Tibial artery (tissue), 4 donors: ENCODE results near the gene LRRC26.

Experiments used
- DNase-seq, 2 donors: peaks; one replicate each; pipeline ENCODE4 v3.0.0-alpha.2; 2019
- H3K27ac ChIP-seq, 2 donors: fragments of 200-600 bp; sonication (generic) in 1 of 2; 1 replicate in 1 of 2; 2 replicates in 1 of 2; pipeline ENCODE4 v1.5.1; 2018 to 2019; ENCODE audit warnings: mild to moderate bottlenecking in 1 of 2
- H3K27me3 ChIP-seq, 2 donors: fragments of 200-600 bp; sonication (generic) in 1 of 2; one replicate each; pipeline versions ENCODE4 v1.5.1 to v1.6.0; 2016 to 2019
- H3K36me3 ChIP-seq, 3 donors: fragments of 200-600 bp; sonication (generic) in 2 of 3; one replicate each; pipeline ENCODE4 v1.5.1; 2016 to 2019; ENCODE audit warnings: mild to moderate bottlenecking in 2 of 3
- H3K4me1 ChIP-seq, 4 donors: fragments of 200-600 bp; sonication (generic) in 2 of 4; 1 replicate in 3 of 4; 2 replicates in 1 of 4; pipeline ENCODE4 v1.5.1; 2016 to 2019
- H3K4me3 ChIP-seq, 2 donors: fragments of 200-600 bp; sonication (generic) in 1 of 2; 1 replicate in 1 of 2; 2 replicates in 1 of 2; pipeline ENCODE4 v1.5.1; 2018 to 2019; ENCODE audit warnings: mild to moderate bottlenecking in 2 of 2
- H3K9me3 ChIP-seq, 3 donors: fragments of 200-600 bp; sonication (generic) in 1 of 3; one replicate each; pipeline ENCODE4 v1.5.1; 2016 to 2019
- intact Hi-C: fragments of 100-400 bp; cut with DNase I; formaldehyde crosslinking; loops from one replicate; pipeline ENCODE4 v1.15.0; 2023; ENCODE audit warnings: low total_unique reads
- TF ChIP-seq, protein P1 (sequence below), 2 experiments: fragments of 200-600 bp in 1 of 2; fragments of 450-650 bp in 1 of 2; IDR thresholded peaks; one replicate each; pipeline ENCODE4 v1.5.1; 2017 to 2019; ENCODE audit warnings: antibody characterized with exemption in 2 of 2, mild to moderate bottlenecking in 1 of 2, moderate library complexity in 1 of 2

LRRC26 gene

GRCh38 chr9:137174722-137175293 is 5.0 kb upstream of the LRRC26 start:
- Histone ChIP-seq H3K9me3 (no peaks in the 10 kb centered on the region), H3K27ac (no peak overlapping the region), H3K27me3 (peaks cover 0 to 34% of the 10 kb centered on the region in 2 donors), H3K4me1 (peaks cover 0 to 19% (median 1%) of the 10 kb centered on the region in 4 donors), H3K4me3 (no peak overlapping the region), H3K36me3 (peaks cover 6 to 32% (median 11%) of the 10 kb centered on the region in 3 donors)
- TF ChIP-seq, protein P1, sequence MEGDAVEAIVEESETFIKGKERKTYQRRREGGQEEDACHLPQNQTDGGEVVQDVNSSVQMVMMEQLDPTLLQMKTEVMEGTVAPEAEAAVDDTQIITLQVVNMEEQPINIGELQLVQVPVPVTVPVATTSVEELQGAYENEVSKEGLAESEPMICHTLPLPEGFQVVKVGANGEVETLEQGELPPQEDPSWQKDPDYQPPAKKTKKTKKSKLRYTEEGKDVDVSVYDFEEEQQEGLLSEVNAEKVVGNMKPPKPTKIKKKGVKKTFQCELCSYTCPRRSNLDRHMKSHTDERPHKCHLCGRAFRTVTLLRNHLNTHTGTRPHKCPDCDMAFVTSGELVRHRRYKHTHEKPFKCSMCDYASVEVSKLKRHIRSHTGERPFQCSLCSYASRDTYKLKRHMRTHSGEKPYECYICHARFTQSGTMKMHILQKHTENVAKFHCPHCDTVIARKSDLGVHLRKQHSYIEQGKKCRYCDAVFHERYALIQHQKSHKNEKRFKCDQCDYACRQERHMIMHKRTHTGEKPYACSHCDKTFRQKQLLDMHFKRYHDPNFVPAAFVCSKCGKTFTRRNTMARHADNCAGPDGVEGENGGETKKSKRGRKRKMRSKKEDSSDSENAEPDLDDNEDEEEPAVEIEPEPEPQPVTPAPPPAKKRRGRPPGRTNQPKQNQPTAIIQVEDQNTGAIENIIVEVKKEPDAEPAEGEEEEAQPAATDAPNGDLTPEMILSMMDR (IDR thresholded peaks at IDR 0.05): no peak
- no peak for DNase-seq
- intact Hi-C loops: no loop called here

DNA sequence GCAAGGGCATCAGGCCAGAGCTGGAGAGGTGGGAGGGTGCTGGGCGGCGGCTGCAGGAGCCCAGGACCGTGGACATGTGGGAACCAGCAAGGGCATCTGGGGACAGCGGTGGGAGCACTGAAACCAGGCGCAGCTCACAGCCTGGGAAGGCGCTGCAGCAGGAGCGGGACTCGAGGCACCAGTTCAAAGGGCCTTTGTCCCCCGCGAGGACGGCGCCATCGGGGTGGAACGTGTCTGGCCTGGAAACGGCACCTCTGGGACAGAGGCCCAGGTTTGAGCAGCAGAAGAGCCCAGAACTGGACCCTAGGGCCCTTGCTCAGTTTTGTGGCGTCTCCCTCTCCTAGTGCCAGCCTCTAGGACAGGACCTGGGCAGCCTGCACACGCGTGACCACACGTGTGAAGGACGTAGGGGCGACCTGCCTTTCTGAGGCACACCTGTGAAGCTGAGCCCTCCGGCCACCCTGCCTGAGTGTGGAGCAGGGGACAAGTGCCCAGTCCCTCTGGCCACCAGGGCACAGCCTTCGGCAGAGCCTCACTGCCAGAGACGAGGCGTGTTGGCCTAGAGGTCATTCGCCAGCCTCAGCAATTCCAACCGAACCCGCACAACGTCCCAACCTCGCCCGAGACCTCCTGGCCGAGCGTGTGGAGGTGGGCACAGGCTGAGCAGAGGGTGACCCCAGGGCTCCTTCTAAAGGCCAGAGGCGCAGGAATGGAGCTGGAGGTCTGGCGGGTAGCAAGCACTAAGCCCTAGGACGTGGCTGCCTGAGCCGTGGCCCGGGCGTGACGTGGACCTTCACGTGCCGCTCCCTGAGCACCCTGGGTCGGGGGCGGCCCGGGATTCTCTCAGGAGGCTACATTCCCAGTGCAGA is 4.2 kb upstream of the LRRC26 start:
- no peak overlapping the region for H3K4me3 ChIP-seq
- TF ChIP-seq, protein P1 (IDR thresholded peaks at IDR 0.05): no peak
- H3K27ac ChIP-seq: no peak overlapping the region
- DNase-seq: no peak
- peaks cover 0 to 26% (median 9%) of the 10 kb centered on the region in 4 donors for H3K4me1 ChIP-seq
- no peaks in the 10 kb centered on the region for H3K9me3 ChIP-seq
- intact Hi-C loops: no loop called here
- peaks cover 0 to 42% of the 10 kb centered on the region in 2 donors for H3K27me3 ChIP-seq
- H3K36me3 ChIP-seq: peaks cover 0 to 24% (median 4%) of the 10 kb centered on the region in 3 donors

DNA sequence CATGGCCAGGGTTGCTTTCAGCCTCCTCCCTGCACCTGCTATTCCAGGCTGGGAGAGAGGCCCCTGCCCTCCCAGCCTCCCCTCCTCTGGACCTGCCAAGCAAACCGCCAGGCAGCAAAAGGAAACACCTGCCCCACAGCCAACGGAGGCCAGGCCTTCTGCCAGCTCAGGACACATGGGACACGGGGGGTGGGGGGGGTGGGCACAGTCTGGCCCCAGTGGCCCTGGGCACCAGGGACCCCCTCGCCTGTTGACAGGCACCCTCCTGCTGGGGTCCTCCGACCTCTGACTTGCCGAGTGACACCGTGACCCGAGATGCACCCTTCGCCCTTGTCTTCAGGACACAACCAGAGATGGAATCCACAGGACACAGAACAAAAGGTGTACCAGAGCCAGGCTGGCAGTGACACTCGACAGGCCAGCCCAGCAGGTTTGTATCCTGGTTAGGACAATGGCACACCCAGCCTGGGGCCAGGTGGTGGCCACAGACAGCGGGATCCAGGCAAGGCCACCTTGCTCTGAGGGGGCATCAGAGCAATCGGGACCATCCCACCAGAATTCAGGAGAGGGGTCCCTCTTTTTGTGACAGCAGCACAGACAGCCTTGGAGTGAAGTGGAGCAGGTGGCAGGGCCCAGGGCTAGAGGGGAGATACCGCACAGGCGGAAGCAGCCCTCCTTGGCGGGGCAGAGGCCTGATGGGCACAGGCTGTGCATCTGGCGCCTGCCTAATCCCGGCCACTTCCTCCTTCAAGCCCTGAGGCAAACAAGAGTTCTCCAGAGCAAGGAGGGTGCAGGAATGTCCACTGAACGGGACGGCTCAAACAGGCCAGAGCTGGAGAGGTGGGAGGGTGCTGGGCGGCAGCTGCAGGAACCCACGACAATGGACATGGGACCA is 3.3 kb upstream of the LRRC26 start:
- no peak for DNase-seq
- peaks cover 0 to 15% (median 0%) of the 10 kb centered on the region in 3 donors for H3K36me3 ChIP-seq
- H3K4me1 ChIP-seq: peaks cover 0 to 35% (median 18%) of the 10 kb centered on the region in 4 donors
- TF ChIP-seq, protein P1 (IDR thresholded peaks at IDR 0.05): no peak
- no peak overlapping the region for H3K27ac ChIP-seq
- no peaks in the 10 kb centered on the region for H3K9me3 ChIP-seq
- no peak overlapping the region for H3K4me3 ChIP-seq
- intact Hi-C loops: no loop called here
- peaks cover 0 to 51% of the 10 kb centered on the region in 2 donors for H3K27me3 ChIP-seq

DNA sequence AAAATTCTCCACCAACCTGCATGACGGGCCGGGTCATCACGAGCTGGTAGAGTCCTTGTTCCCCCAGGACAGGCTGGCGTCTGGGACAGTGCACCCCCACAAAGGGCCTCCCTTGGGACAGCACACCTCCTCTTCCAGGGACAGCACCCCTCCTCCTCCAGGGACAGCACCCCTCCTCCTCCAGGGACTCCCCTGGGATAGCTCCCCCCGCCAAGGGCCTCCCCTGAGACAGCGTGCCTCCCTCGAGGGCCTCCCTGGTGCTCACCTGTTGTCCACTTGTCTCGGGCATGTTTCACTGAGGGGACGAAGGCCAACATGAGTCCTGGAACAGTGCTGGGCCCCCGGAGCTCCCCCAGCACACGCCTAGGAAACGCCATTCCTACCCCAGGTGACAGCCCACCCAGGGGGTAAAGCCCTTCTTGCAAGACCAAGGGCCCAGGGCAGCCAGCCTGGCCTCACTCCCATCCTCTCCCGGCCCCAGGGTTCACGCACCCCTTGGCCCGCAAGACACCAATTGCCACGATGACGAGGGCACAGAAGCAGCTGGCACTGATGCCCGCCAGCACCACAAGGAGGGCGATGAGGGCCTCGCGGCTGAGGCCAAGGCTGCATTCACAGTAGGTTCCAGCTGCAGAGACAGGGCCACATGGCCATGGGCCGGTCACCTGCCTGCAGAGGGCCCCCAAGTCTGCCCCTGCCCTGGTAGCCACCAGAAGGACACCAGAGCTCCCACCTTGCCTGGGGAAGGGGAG is 1.5 kb upstream of the LRRC26 start:
- Histone ChIP-seq H3K27ac (no peak overlapping the region), H3K27me3 (peaks cover 5 to 69% of the 10 kb centered on the region in 2 donors), H3K4me1 (peaks cover 0 to 51% (median 27%) of the 10 kb centered on the region in 4 donors), H3K36me3 (no peaks in the 10 kb centered on the region), H3K4me3 (no peak overlapping the region), H3K9me3 (no peaks in the 10 kb centered on the region)
- intact Hi-C loops: no loop called here
- TF ChIP-seq, protein P1 (IDR thresholded peaks at IDR 0.05): no peak
- no peak for DNase-seq
